Cardiac atrium fibroblast (primary cell): Measurements from ENCODE around the gene ATP5ME. TPM values are rescaled to one million over a fixed set of nuclear protein-coding genes. Genes with fewer than 3 reads are reported as not detected.

Experiments
- total RNA-seq: library from RNA; depleted of rRNA; stranded (reverse); fragments of >200 nt; gene quantifications from 2 replicates; pipeline ENCODE4 v1.2.3, GENCODE V29; 2015

Gene ATP5ME
- total RNA-seq = 64.3 and 109 TPM in 2 replicates

DNA sequence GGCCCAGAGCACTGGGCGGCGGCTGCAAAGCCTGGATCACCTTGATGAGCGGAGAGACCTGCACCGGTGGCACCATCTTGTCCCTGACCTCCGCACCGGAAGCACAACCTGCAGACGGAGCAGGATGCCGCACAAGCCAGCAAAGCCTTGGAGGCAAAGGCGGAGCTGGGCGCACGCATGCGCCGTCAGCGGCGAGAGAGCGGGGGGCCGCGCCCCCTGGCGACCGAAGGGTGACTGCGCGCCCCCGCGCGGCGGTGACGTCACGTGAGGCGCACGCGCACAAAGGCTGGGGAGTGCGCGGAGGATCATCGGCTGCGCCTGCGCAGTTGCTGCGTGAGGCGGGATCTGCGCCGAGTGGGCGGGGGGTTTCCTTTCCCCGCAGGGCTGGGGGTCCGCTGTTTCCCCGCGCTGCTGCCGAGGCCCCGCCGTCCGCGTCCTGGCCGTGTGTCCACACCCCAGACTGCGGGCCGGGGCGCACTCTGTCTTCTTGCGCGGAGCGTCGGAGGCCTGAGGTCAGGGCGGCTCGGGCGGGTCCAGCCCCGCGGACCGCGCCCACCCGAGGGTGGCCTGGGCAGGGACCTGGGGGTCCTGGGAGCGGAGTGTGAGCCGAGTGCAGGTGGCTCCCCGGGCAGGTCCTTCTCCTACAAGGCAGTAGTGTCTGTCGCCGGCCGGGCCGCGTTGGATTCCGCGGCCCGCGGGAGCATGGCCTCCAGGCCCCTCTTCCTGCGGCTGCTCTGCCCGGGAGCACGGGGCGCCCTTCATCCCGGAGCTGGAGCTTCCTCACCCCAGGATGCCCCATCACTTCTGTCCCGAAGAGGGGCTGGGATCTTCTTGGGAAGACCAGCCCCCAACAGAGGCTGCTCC, at the start of gene ATP5ME, which contains the start of gene MYL5:
TSS of gene ATP5ME (minus strand) at position 105 of the 864 bp plus-strand sequence. CDS start at position 76, 29 bp downstream.
TSS of gene MYL5 (plus strand) at position 371 of the 864 bp plus-strand sequence. CDS start 3,485 bp downstream, outside the sequence.

GRCh38 chr4:705278-706082, 31.4 kb upstream of the ATP5ME start, which contains the start of gene PCGF3:
Gene PCGF3, plus strand, starts transcription at chr4:705832. Its CDS starts 27,849 bp downstream, at chr4:733681.

GRCh38 chr4:688854-689681, 15.0 kb upstream of the ATP5ME start, which contains the start of gene SLC49A3:
Gene SLC49A3, minus strand, starts transcription at chr4:689151. Its CDS starts 24 bp downstream, at chr4:689127.

GRCh38 chr4:624705-625590, 49.1 kb downstream of the ATP5ME start, which contains the start of gene PDE6B:
Gene PDE6B, plus strand, starts transcription at chr4:625573. Its CDS starts 54 bp downstream, at chr4:625627.

Other genes starting within 250 kb of the ATP5ME start
- 7.9 and 14.9 TPM in 2 replicates for gene ZNF721, start 175.1 kb downstream of the ATP5ME start, total RNA-seq
- gene PIGG, start 175.1 kb downstream of the ATP5ME start, total RNA-seq = 46.0 and 51.5 TPM in 2 replicates
- not detected in 2 replicates for gene TMEM271, start 98.0 kb downstream of the ATP5ME start, total RNA-seq
- 0.81 and 14.8 TPM in 2 replicates for gene PDE6B, start 48.7 kb downstream of the ATP5ME start, total RNA-seq
- gene MYL5, start 266 bp upstream of the ATP5ME start, total RNA-seq = 15.1 and 20.0 TPM in 2 replicates
- gene SLC49A3, start 14.9 kb upstream of the ATP5ME start, total RNA-seq = 2.5 and 9.9 TPM in 2 replicates
- gene PCGF3, start 31.6 kb upstream of the ATP5ME start, total RNA-seq = 36.8 and 41.5 TPM in 2 replicates
- not detected in 2 replicates for gene CPLX1, start 151.9 kb upstream of the ATP5ME start, total RNA-seq